ENCODE results near the gene AKAP13. TPM values are rescaled to one million over a fixed set of nuclear protein-coding genes. Genes with fewer than 3 reads are reported as not detected.
A peak's percentile ranks its signal among the peaks of the same experiment; 100 is the strongest.

AKAP13 gene
- total RNA-seq, 1 experiment from 2014 or later, result 47.3 TPM

GRCh38 chr15:85748176-85748575 lies 367.8 kb downstream of the AKAP13 start:
- H3K4me2 ChIP-seq (ENCODE audit: insufficient read depth, insufficient read length, low read length), result no peak overlapping the region
- peaks cover 62 to 63% of the 10 kb centered on the region in 2 experiments for H3K4me1 Mint-ChIP-seq
- no peak overlapping the region for H3K14ac ChIP-seq (ENCODE audit: insufficient read depth, low read length)
- no peak overlapping the region for H2AFZ ChIP-seq (ENCODE audit: low read length)
- H3K18ac ChIP-seq (ENCODE audit: insufficient read length, low read depth, low read length), result no peak overlapping the region
- H3K4me1 ChIP-seq (ENCODE audit: insufficient read depth, low read length), result peaks cover 5% of the 10 kb centered on the region; the same call in 1 of the 2 replicates
- no peak overlapping the region for H3K9ac ChIP-seq (ENCODE audit: extremely low read depth, insufficient read length, low read length)
- no peak overlapping the region for H2AK5ac ChIP-seq (ENCODE audit: insufficient read length, low read length)
- DNase-seq, result peak; percentile 24
- peaks cover 16 to 55% (median 45%) of the 10 kb centered on the region in 3 experiments; a peak in 6 of 7 replicates for H3K36me3 Mint-ChIP-seq (ENCODE audit: insufficient read depth in 1 of 3, low read depth in 3 of 3)
- H3K56ac ChIP-seq (ENCODE audit: insufficient read length, low read depth, low read length), result no peak overlapping the region
- no peak overlapping the region for H4K5ac ChIP-seq (ENCODE audit: insufficient read length, low read depth, low read length)
- H3K23ac ChIP-seq (ENCODE audit: insufficient read length, low read depth, low read length), result no peak overlapping the region
- H2BK15ac ChIP-seq (ENCODE audit: low read depth, low read length), result no peak overlapping the region
- H3K79me1 ChIP-seq (ENCODE audit: insufficient read depth, low read depth, low read length, poor library complexity, severe bottlenecking), result no peaks in the 10 kb centered on the region
- H3K9me3 Mint-ChIP-seq, result no peaks in the 10 kb centered on the region
- H3K4me3 Mint-ChIP-seq, result no peak overlapping the region
- peak overlapping the region in 2 of 3 experiments; percentile 36 to 89; a peak in 2 of 7 replicates for H3K27ac Mint-ChIP-seq
- H4K20me1 ChIP-seq (ENCODE audit: control insufficient read depth, insufficient read depth, insufficient read length), result no peaks in the 10 kb centered on the region
- H4K91ac ChIP-seq (ENCODE audit: insufficient read length, low read depth, low read length), result no peak overlapping the region
- no peak overlapping the region for H2BK5ac ChIP-seq (ENCODE audit: insufficient read length, low read length)
- no peak overlapping the region for H3T11ph ChIP-seq (ENCODE audit: low read length)
- no peak overlapping the region for H3K4ac ChIP-seq (ENCODE audit: low read depth, low read length)
- no peak overlapping the region for H2BK20ac ChIP-seq (ENCODE audit: low read depth, low read length, poor library complexity, severe bottlenecking)
- H3K27ac ChIP-seq (ENCODE audit: insufficient read length, low read depth, low read length), result no peak overlapping the region
- no peak overlapping the region for H2BK12ac ChIP-seq (ENCODE audit: insufficient read length, low read depth, low read length)
- no peaks in the 10 kb centered on the region for H3K79me2 ChIP-seq (ENCODE audit: insufficient read depth, low read length)
- H3K23me2 ChIP-seq (ENCODE audit: insufficient read length, low read depth, low read length, poor library complexity, severe bottlenecking), result peaks cover 4% of the 10 kb centered on the region
- no peaks in the 10 kb centered on the region for H3K9me3 ChIP-seq (ENCODE audit: control insufficient read depth, low read depth, low read length)
- TF ChIP-seq CTCF (conservative IDR thresholded peaks at IDR 0.05), result no peak
- no peaks in the 10 kb centered on the region; the same call in 1 of the 2 replicates for H3K27me3 Mint-ChIP-seq (ENCODE audit: low read depth)
- WGBS (ENCODE audit: extremely low coverage, insufficient read length, low lambda C conversion rate), result no CpG with 5 or more reads among the region's 9 CpGs
- no peaks in the 10 kb centered on the region for H3K27me3 ChIP-seq (ENCODE audit: insufficient read depth, low read length)
- no peak overlapping the region for H4K8ac ChIP-seq (replicated peaks; ENCODE audit: insufficient read length, low read depth, low read length)
- H2BK120ac ChIP-seq (ENCODE audit: low read depth, low read length, poor library complexity, severe bottlenecking), result no peak overlapping the region
